ENCODE measurements around the gene SLCO3A1. TPM values are rescaled to one million over a fixed set of nuclear protein-coding genes. Genes with fewer than 3 reads are reported as not detected.

The SLCO3A1 gene
- total and polyA plus RNA-seq, 8 donors, result 2.4 to 38.8 (median 7.7) TPM

DNA sequence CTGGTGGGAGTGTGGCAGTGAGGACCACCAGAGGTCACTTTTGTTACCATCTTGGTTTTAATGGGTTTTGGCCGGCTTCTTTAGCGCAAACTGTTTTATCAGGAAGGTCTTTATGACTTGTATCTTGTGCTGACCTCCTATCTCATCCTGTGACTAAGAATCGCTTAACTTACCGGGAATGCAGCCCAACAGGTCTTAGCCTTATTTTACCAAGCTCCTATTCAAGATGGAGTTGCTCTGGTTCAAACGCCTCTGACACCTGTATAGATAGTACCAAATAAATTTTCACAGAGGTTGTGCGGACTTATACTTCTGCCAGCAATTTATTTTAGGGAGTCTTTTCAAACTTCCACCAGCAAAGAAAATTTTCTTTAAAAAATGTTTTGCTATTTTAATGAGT, 13.6 kb upstream of the SLCO3A1 start:
- TF ChIP-seq POLR2AphosphoS5 (IDR thresholded peaks at IDR 0.05), result no peak
- no peaks in the 10 kb centered on the region for H3K36me3 ChIP-seq
- intact Hi-C loops (cut with DNase I; ENCODE audit: low total_unique reads), result loop anchor here (10.0 kb wide), 1 partner anchor 545 kb away; no protein-coding TSS in a partner anchor

DNA sequence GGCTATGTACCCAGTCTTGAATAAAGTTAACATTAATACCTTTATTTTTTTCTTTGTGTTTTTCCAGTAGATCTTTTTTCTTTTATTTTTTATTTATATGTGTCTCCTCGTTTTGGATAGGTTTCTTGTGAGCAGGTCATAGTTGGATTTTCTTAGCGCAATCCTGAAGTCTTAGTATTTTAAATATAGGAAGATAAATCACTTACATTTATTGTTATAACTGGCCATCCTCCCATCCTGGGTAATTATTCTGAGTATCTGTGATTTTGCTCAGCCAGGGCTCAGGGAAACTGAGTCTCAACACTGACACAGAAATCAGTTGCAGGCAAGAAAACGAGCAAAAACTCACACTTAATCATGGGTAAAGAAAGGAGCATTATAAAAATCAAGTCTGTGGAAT, 11.6 kb upstream of the SLCO3A1 start:
- H3K27me3 ChIP-seq, result peaks cover 0 to 11% (median 0%) of the 10 kb centered on the region in 3 donors
- no peak for DNase-seq
- H3K4me3 ChIP-seq, result no peak overlapping the region
- H3K4me1 ChIP-seq, result no peaks in the 10 kb centered on the region
- H3K27ac ChIP-seq, result no peak overlapping the region
- WGBS, 5 donors, result 69 to 80% (median 78%) methylated on average over 3 of the region's 3 CpGs
- H3K9me3 ChIP-seq, result no peaks in the 10 kb centered on the region
- intact Hi-C loops (cut with DNase I; ENCODE audit: low total_unique reads), result loop anchor here (10.0 kb wide), 1 partner anchor 547 kb away; no protein-coding TSS in a partner anchor
- TF ChIP-seq POLR2AphosphoS5 (IDR thresholded peaks at IDR 0.05), result no peak
- no peak for TF ChIP-seq EP300 (IDR thresholded peaks at IDR 0.05)
- TF ChIP-seq POLR2A (IDR thresholded peaks at IDR 0.05), result no peak
- TF ChIP-seq, protein P1, sequence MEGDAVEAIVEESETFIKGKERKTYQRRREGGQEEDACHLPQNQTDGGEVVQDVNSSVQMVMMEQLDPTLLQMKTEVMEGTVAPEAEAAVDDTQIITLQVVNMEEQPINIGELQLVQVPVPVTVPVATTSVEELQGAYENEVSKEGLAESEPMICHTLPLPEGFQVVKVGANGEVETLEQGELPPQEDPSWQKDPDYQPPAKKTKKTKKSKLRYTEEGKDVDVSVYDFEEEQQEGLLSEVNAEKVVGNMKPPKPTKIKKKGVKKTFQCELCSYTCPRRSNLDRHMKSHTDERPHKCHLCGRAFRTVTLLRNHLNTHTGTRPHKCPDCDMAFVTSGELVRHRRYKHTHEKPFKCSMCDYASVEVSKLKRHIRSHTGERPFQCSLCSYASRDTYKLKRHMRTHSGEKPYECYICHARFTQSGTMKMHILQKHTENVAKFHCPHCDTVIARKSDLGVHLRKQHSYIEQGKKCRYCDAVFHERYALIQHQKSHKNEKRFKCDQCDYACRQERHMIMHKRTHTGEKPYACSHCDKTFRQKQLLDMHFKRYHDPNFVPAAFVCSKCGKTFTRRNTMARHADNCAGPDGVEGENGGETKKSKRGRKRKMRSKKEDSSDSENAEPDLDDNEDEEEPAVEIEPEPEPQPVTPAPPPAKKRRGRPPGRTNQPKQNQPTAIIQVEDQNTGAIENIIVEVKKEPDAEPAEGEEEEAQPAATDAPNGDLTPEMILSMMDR (IDR thresholded peaks at IDR 0.05), result no peak
- H3K36me3 ChIP-seq, result no peaks in the 10 kb centered on the region

More for the DNA sequence above, 13.6 kb upstream of the SLCO3A1 start:
- Histone ChIP-seq H3K27me3 (peaks cover 0 to 4% (median 0%) of the 10 kb centered on the region in 3 donors), H3K27ac (no peak overlapping the region), H3K9me3 (no peaks in the 10 kb centered on the region), H3K4me3 (no peak overlapping the region), H3K4me1 (no peaks in the 10 kb centered on the region)
- DNase-seq, result no peak
- 60 to 70% (median 63%) methylated on average over 6 of the region's 6 CpGs for WGBS, 5 donors

DNA sequence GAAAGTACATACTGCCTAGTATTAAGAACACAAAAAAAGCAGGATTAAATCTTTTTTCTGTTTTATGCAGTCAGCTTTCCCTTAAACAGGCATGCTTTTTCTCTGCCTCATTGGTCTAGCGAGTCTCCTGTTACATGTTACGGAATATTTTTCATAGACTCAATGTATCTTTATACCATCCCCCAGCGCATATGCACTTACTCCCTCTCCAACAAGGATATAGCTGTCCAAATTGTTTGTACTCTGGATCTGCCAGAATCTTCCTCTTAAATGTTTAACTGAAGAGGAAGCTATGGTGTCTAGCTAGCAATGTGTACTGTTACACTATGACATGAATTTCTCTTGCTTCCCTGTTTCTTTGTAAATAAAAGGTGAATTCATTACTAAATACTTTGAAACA, 9.2 kb upstream of the SLCO3A1 start:
- peaks cover 0 to 11% (median 0%) of the 10 kb centered on the region in 3 donors for H3K27me3 ChIP-seq
- peak in 1 of 2 donors; percentile 35 for DNase-seq
- no peaks in the 10 kb centered on the region for H3K36me3 ChIP-seq
- intact Hi-C loops (cut with DNase I; ENCODE audit: low total_unique reads), result loop anchor here (10.0 kb wide), 1 partner anchor 550 kb away; no protein-coding TSS in a partner anchor
- H3K4me3 ChIP-seq, result no peak overlapping the region
- TF ChIP-seq EP300 (IDR thresholded peaks at IDR 0.05), result no peak
- TF ChIP-seq POLR2AphosphoS5 (IDR thresholded peaks at IDR 0.05), result no peak
- no peak for TF ChIP-seq POLR2A (IDR thresholded peaks at IDR 0.05)
- TF ChIP-seq, protein P1 (IDR thresholded peaks at IDR 0.05), result no peak
- no peaks in the 10 kb centered on the region for H3K4me1 ChIP-seq
- 86 to 92% (median 90%) methylated on average over 3 of the region's 3 CpGs for WGBS, 5 donors
- H3K9me3 ChIP-seq, result no peaks in the 10 kb centered on the region
- no peak overlapping the region for H3K27ac ChIP-seq

DNA sequence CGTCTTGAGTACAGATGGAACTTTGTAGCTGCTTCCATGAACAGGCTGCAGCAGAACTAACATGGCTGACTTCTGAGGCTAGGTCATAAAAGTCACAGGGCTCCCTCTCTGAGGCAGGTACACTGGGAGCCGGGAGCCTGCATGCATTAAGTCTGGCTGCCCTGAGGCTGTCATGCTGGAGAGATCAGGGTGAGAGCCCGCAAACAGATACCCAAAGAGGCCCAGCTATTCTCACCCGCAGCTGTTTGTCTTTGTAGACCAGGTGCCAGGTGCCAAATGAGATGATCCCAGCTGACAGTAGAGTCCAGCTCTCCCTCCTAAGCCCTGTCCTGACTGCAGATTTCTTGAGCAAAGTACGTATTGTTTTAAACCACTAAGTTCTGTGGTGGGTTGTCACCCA, 8.6 kb upstream of the SLCO3A1 start:
- H3K9me3 ChIP-seq, result no peaks in the 10 kb centered on the region
- H3K4me1 ChIP-seq, result no peaks in the 10 kb centered on the region
- TF ChIP-seq, protein P1 (IDR thresholded peaks at IDR 0.05), result no peak
- TF ChIP-seq POLR2A (IDR thresholded peaks at IDR 0.05) (no peak), POLR2AphosphoS5 (IDR thresholded peaks at IDR 0.05) (no peak), EP300 (IDR thresholded peaks at IDR 0.05) (no peak)
- H3K27me3 ChIP-seq, result peaks cover 0 to 11% (median 0%) of the 10 kb centered on the region in 3 donors
- H3K27ac ChIP-seq, result no peak overlapping the region
- intact Hi-C loops (cut with DNase I; ENCODE audit: low total_unique reads), result loop anchor here (5.0 to 10.0 kb wide), 2 partner anchors 232 to 550 kb away; no protein-coding TSS in a partner anchor
- no peak overlapping the region for H3K4me3 ChIP-seq
- H3K36me3 ChIP-seq, result no peaks in the 10 kb centered on the region
- DNase-seq, result no peak
- WGBS, 5 donors, result 67 to 88% (median 80%) methylated on average over 4 to 5 of the region's 5 CpGs

DNA sequence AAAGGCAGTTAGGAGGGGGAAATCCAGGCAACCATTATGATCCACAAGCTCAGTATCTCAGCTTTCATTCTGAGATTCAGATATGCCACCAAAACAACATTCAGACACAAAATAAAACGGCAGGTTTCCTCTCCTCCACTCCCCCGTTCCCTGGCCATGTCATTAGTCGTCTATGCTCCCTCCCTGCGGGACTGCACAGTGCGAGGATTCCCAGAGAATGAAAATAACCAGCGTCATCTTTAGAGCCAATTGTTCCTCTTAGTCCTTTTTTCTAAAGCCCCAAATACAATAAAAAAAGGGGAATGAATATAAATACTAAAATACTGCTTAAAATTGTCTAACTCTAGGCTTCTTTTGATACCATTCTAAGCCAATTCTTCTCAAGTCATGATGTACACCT, 7.8 kb upstream of the SLCO3A1 start:
- 64 to 68% (median 66%) methylated on average over 6 of the region's 6 CpGs for WGBS, 5 donors
- no peak for TF ChIP-seq EP300 (IDR thresholded peaks at IDR 0.05)
- no peak for TF ChIP-seq POLR2AphosphoS5 (IDR thresholded peaks at IDR 0.05)
- TF ChIP-seq POLR2A (IDR thresholded peaks at IDR 0.05), result no peak
- TF ChIP-seq, protein P1 (IDR thresholded peaks at IDR 0.05), result no peak

More for the DNA sequence above, 7.8 kb upstream of the SLCO3A1 start:
- no peak overlapping the region for H3K4me3 ChIP-seq
- no peak for DNase-seq
- no peaks in the 10 kb centered on the region for H3K9me3 ChIP-seq
- no peaks in the 10 kb centered on the region for H3K36me3 ChIP-seq
- intact Hi-C loops (cut with DNase I; ENCODE audit: low total_unique reads), result loop anchor here (5.0 to 10.0 kb wide), 2 partner anchors 232 to 551 kb away; no protein-coding TSS in a partner anchor
- no peaks in the 10 kb centered on the region for H3K4me1 ChIP-seq
- no peak overlapping the region for H3K27ac ChIP-seq
- peaks cover 0 to 11% (median 0%) of the 10 kb centered on the region in 3 donors for H3K27me3 ChIP-seq
